Tongue (tissue), 2 donors: Measurements from ENCODE around the gene MICALL2. TPM values are rescaled to one million over a fixed set of nuclear protein-coding genes. Genes with fewer than 3 reads are reported as not detected.
"Not testable (repeated sequence)": the region's sequence is repeated elsewhere in the genome, so short reads cannot be mapped to it uniquely, and the experiment has no call there.

Experiments
- DNase-seq: peaks from one replicate; pipeline ENCODE4 v3.0.0-alpha.2; 2015
- total RNA-seq: library from RNA; depleted of rRNA; stranded (reverse); fragments of >200 nt; gene quantifications from one replicate; pipeline ENCODE4 v1.2.3, GENCODE V29; 2014

The MICALL2 gene
- total RNA-seq, 1 donor from 2014 or later = 6.7 TPM

DNA sequence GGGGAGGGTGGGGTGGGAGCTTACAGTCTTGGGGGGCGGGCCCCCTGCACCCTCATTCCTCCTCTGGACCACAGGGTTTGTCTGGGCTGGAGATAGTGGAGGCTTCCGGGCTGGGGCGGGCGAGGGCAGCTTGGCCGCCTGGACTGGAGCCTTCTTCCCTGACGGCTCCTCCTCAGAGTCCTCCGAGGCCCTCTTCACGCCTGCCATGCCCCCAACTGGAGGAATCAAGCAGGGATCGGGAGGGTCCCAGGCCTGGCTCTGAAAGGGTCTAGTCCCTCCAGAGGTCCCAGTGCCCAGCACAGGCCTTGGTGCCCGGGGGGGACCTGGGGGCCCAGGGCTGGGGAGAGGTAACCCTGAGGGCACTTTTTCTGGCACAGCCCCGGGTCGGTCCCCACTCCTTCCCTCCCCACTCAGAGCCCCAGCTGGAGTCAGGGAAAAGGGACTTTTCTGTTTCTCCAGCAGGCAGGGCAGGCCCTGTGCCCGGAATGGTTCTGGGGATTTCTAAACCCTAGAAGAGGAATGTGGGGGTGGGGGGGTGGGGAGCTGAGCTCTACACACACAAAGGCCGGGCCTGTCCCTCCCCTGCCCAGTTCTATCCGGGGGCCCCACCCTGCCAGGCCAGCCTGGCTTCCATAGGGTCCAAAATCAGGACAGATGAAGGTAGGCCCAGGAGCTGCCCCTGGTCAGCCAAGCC, 11.6 kb downstream of the MICALL2 start:
- DNase-seq = peak; percentile 82

DNA sequence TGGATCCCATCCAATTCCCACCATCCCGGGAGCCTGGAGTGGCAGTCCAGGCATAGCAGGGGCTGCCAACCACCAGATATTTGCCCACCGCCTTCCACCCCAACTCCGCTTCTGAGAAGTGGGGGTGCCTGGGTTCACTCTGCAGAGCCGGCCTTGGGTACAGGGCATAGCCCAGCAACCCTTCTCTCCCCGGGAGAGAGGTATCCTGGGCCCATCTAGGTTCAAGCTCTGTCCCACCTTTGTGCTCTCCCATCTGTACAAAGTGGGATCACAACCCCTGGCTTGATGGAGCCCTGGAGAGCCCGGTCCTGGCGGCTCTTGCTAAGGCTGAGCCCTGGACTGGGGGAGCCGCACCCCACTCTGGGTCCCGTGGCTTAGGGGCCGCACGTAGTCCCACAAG, 12.2 kb downstream of the MICALL2 start:
- DNase-seq = no peak

DNA sequence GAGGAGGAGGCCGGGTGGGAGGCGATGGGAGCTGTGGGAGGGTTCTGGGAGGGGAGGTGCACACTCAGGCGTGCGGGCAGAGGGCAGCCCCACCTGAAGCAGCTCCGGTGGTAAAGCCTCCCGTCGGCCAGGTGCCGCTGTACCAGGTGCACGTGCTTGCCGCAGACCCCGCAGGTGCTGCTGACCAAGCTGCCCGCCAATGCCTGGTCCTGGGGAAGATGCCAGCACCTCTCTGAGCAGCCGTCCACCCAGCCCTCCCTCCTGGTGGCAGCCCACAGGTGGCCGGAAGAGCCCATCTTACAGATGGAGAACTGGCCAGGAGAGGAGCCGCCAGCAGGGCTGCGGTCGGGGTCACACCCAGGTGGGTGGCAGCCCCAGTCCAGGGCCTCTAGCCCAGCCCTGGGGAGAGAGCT, 12.6 kb downstream of the MICALL2 start:
- no peak for DNase-seq

DNA sequence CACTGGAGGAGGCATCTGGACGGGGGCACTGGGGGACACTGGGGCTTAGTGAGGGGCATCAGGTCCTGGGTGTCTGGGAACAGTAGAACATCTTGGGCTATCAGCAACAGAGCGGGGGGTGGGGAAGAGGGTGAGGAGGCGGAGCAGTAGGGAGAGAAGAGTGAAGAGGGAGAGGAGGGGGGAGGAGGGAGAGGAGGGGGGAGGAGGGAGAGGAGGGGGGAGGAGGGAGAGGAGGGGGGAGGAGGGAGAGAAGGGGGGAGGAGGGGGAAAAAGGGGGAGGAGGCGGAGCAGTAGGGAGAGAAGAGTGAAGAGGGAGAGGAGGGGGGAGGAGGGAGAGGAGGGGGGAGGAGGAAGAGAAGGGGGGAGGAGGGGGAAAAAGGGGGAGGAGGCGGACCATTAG, 13.2 kb downstream of the MICALL2 start:
- DNase-seq = not testable (repeated sequence)

DNA sequence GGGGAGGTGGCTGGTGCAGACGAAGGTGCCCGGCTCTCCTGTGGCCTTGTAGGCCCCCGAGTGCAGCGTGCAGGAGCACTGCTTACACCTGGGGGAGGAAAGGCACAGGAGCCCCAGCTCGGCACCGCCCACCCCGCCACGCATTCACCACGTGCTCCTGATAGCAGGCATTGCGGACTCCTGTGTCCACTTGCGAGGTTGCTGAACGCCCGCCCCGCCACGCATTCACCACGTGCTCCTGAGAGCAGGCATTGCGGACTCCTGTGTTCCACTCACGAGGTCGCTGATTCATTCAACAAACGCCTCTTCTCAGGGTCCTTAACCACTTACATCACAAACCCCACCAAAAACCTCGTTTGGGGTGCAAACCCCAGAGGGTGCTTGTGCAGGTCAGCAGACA, 13.9 kb downstream of the MICALL2 start:
- DNase-seq = no peak

DNA sequence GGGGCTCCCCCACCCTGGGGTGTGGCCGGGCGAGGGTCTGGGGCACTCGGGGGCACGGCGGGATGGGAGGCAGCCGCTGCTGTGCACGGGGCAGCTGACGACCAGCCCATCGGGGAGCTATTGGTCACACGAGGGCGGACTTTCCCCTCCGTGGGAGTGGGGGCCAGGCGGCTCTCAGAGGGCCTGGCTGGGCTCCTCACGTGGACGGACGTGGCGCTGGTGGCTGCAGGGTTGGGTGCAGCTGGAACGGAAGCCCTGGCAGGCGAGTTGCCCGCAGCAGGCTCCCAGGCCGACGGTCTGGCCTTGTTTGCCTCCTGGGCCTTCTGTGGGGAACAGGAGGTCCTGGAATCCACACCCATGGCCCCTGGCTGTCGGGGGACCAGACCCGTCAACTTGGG, 14.3 kb downstream of the MICALL2 start:
- DNase-seq = no peak

DNA sequence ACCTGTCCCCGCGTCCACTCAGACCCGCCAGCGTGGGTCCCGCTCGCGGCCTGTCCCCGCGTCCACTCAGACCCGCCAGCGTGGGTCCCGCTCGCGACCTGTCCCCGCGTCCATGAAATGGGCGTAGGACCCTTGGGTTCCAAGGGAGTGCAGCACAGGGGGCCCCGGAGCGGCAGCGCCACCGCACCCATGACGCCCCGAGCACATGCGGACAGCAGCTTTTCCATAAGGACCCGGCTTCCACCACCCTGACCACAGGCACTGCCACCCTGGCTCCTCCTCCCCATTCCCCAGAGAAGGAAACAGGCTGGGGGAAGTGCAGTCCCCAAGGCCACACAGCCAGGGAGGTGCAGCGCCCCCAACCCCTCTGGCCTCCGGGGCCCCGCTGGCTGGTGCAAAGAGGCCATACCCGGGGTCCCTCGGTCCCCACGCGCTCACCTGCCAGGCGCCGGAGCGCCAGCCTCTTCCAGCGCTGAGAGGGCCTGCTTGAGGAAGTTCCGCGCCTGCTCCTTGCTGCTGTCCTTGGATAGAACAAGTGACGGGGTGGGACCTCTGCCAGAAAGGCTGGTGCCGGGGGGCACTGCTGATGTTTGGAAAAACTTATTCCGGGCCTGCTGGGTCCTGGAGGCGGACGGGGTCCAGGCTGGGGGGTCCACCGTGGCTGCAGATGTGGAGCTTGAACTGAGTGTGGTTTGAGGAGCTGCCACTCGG, 14.9 kb downstream of the MICALL2 start:
- DNase-seq = no peak

DNA sequence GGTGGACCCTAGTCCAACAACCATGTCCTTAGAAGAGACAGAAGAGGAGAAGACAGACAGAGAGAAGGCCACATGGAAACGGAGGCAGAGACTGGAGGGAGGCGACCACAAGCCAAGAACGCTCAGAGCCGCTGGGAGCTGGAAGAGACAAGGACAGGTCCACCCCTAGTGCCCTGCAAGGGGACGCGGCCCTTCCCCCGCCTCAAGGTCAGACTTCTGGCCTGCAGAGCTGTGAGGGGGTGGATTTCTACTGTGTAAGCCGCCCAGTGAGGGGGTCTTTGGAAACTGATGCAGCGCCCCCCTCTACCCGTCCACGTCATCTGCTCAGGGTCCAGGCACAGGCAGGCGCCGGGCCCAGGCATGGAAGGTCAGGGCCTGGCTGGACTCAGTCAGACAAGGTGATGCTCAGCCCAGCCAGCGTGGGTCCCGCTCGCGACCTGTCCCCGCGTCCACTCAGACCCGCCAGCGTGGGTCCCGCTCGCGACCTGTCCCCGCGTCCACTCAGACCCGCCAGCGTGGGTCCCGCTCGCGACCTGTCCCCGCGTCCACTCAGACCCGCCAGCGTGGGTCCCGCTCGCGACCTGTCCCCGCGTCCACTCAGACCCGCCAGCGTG, 15.6 kb downstream of the MICALL2 start:
- DNase-seq = not testable (repeated sequence)

DNA sequence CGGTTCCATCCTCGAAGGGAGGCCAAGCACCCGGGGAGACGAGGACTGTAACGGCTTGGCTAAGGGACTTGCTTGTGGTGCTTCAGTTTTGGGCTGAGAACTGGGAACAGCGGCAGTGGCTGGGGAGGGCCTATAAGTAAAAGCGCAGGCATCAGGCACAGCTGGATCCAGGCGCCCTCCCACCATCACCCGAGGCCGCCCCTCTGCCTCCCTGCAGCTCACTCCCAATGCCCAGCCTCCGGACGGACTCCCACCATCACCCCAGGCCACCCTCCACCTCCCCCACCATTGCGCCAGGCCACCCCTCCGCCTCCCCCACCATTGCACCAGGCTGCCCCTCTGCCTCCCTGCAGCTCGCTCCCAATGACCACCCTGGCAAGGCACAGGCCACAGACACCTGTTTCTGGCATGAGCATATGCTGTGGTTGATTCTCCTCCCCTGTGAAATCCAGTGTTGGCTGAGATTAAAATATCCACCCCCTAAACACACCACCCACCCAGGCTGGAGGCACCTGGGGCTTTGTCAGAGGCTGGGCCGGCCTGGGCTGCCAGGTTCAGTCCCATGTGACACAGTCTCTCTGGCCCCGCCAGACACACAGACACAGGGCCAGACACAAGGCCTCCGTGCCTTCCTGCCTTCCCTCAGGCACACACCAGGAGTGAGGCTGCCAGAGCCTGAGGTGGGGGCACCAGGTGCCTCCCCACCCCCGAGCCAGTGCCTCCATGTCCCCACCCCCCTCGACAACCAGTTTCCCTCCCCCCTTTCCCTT, 16.7 kb downstream of the MICALL2 start:
- DNase-seq = no peak

DNA sequence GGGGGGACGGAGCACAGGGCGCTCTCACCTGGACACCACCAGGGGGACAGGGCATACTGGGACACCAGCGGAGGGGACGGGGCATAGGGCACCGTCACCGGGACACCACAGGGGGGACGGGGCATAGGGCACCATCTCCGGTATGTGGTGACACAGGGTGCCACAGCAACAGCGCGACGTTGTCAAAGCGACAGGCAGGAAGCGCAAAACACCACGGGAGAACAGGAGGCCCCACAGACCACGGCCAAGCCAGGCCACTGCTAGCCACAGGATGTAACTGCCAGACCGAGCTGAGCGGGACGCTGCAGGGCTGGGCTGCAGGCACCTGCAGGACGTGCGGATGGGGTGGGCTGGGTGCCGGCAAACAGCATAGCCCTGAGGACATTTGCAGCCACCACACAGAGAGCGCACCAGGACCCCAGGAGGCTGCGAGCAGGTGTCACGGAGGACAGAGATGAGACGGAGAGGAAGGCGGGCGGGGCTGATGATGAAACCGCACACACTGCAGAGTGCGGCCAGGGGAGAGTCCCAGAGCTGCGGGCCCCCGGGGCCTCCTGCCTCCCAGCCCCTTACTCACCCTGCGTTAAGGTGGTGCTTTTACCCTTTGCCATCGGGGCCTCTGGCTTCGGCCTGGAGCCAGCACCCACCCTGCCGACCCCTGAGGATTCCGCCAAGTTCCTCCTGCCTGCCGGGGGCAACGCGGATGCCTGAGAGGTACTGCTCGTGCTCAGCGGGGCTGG, 17.5 kb downstream of the MICALL2 start:
- no peak for DNase-seq

DNA sequence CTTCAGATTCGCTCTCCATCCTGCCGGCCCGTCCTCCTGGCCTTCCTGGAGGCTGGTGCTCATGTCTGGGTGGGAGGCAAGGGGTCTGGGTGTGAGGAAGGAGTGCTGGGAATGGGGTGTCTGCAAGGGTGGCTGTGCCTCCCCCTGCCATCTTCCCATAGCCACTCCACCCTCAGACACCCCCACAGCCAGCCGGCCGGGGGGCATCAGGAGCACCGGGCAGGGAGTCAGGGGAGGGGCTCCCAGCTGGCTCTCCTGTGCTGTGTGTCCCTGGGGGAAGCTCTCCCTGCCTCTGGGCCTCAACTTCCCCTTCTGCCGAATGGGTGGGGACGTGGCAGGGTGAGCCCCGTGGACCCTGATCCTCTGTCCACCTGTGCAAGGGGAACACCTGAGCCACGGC, 18.6 kb downstream of the MICALL2 start:
- no peak for DNase-seq

DNA sequence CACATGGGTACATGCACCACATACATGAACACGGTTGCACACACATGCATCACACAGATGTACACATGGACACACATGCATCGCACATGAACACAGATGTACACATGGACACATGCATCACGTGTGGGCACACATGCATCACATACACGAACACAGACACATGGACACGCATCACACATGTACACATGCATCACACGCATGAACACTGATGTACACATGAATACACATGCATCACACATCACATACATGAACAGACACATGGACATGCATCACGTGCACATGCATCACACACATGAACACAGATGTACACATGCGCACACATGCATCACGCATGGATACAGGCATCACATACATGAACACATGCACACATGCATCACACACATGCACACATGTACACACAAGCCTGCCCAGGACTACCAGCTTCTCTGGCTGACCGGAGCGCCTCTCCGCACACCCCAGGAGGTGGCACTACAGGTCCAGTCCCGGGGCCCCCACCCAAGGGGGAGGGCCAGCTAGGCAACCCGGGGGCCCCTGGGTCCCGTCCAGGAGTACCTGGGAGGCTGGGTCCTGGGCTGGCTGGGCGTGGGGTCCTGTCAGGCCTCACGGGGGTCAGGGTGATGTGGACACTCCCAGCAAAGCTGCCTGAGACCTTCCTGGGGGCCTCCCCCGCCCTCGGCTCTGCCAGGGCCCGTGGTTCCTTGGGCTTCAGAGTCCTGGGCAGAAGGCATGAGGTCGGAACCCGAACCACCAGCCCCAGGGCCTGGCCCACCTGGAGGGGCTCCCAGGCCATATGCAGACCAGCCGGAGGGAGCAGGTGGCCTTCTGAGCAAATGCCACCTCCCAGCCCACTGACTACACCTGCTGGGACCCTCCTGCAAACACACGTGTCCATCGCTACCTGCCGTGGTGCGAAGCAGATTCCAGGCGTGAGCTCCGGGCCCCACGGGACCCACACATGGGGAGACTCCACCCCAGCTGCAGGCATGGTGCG, 19.6 kb downstream of the MICALL2 start:
- no peak for DNase-seq

DNA sequence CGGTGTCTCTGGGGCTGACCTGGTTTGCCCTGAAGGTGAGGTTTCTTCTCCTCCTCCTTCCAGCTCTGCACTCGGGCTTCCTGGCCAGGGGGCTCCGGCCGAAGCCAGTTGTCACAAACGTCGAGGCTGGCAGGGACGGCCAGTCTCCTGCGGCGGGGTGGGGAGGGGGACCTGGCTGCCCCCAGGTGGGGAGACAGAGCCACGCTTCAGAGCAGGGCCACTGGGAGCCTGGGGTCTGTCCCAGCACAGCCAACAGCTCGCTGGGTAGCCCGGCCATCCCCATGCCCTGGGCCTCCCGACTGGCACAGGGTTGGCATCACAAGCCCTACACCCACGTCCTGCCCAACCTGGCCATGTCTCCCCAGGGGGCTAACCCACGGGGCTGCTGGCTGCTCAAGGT, 20.4 kb downstream of the MICALL2 start:
- DNase-seq = no peak

DNA sequence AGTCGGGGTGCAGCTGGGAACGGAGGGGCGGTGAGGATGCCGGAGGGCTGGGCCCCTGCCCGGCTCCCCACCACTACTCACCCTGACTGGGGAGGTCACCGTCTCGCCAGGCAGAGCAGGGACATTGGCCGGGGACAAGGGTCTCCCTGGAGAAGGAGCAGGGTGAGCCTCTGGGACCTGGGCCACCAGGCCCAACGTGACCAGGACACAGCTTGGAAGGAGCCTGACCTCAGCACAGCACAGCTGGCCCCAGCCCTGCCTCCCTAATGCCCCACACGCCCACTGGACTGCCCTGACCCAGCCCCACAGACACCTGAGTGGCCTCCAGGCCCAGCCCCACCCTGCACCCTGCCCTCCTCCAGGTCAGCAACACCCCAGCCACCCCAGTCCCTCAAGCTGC, 21.1 kb downstream of the MICALL2 start:
- no peak for DNase-seq

DNA sequence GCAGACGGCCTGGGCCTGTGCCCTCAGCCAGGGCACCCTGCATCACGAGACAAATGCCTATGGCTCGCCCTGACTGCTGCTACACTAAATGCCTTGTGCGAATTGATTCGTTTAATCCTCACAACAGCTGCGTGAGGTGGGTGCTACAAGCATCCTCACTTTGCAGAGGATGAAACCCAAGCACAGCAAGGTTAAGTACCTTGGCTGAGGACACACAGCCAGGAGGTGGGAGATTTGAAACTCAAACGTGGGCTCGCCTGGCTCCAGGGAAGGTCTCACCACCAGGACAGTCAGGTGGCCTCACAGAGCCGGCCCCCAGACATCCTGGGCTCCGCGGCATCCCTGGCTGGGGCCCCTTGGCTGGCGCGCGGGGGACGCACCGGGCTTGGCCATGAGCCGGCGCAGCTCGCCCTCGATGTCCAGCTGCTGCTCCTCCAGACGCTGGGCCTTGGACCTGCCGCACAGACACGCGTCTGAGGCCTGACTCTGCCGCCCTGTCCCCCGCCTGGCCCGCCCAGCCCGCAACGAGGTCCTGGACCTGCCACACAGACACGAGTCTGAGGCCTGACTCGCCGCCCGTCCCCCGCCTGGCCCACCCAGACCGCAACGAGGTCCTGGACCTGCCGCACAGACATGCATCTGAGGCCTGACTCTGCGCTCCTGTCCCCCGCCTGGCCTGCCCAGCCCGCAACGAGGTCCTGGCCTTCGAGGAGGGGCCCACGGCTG, 22.0 kb downstream of the MICALL2 start:
- no peak for DNase-seq

DNA sequence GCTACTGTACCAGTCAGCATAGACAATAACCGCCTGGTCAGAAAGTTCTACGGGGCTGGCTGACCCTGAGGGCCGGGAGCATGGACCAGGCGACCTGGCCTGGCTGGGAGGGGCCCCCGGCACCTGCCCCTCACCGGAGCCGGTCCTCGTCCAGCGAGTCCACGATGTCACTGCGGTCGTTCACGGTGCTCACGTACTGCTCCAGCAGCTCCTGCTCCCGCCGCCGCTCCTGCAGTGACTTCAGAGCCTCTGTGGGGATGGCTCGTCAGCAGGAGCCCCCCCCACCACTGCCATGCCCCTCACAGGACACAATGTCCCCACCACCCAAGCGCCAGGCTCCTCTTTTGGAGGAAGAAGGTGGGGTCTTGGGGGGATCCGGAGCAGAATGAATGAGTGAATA, 22.7 kb downstream of the MICALL2 start:
- DNase-seq = no peak

DNA sequence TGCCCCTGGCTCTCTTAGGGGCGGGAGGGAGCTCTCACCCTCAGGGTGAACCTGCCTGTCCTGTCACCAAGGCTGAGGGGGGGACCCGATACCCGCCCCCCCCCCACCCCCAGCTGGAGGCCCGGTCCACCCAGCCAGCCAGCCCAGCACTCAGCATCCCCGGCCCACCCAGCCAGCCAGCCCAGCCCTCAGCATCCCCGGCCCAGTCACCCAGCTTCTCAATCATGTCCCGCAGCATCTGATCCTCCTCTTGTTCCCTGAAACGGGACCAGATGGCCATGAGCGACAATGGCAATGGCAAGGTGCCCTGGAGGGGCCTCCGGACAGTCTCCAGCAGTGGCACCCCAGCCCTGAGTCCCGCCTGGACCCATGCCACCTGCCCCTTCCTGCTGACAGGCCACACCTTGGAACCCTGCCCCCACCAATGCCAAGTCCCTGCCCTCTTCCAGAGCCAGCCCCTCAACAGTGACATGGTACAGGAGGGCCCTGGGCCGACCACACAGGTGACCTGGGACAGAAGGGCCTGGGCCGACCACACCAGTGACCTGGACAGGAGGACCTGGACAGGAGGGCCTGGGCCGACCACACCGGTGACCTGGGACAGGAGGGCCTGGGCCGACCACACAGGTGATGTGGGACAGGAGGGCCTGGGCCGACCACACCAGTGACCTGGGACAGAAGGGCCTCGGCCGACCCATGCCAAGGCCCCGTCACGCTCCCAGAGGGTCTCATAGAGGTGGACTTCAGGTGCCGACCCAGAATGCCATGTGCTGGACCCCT, 24.2 kb downstream of the MICALL2 start:
- no peak for DNase-seq

DNA sequence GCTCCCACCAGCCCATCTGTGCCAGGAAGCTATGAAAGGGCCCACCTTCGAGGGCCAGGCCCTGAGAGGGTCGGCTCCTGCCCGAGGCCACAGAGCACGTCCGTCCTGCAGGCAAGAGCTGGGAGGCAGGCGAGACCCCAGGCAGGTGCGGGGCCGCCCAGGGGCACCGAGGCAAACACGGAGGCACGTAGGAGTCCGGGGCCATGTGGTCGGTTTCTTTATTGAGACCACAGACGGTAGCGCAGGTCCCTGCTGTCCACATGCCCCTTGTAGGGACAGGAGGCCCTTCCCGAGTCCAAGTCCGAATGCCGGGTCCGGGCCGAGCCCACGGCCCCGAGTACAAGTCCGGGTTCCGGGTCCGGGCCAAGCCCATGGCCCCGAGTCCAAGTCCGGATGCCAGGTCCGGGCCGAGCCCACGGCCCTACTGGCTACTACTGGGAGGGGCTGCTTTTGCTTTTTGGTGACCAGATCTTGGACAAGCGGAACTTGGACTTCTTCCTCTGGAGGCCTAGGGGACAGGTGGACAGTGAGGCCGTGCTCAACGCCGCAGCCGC, 25.0 kb downstream of the MICALL2 start:
- no peak for DNase-seq
